HepG2 (cell line): ENCODE results near the gene CNPPD1. TPM values are rescaled to one million over a fixed set of nuclear protein-coding genes. Genes with fewer than 3 reads are reported as not detected.

ENCODE experiments used
- EHMT2 ChIP-seq: fragments of 200-600 bp; sonication (generic); IDR thresholded peaks from 2 replicates; pipeline ENCODE4 v1.7.0; 2017; ENCODE audit warnings: antibody characterized with exemption, low read depth, low read length, borderline replicate concordance
- ETS1 ChIP-seq: sonication (generic); formaldehyde crosslinking; IDR thresholded peaks from 2 replicates; pipeline ENCODE4 v1.4.0; 2020; ENCODE audit warnings: missing genetic modification reagents
- FOXK1 ChIP-seq: sonication (generic); formaldehyde crosslinking; IDR thresholded peaks from 2 replicates; pipeline ENCODE4 v1.4.0; 2020; ENCODE audit warnings: low read depth, missing genetic modification reagents, borderline replicate concordance
- HBP1 ChIP-seq: IDR thresholded peaks from 2 replicates; pipeline ENCODE4 v1.6.1; 2016; ENCODE audit warnings: low read depth, control low read depth
- PHB2 ChIP-seq: fragments of 450-650 bp; IDR thresholded peaks from 2 replicates; pipeline ENCODE4 v1.6.1; 2018; ENCODE audit not compliant: partially characterized antibody
- SATB2 ChIP-seq: sonication (generic); formaldehyde crosslinking; IDR thresholded peaks from 2 replicates; pipeline ENCODE4 v1.5.0; 2020; ENCODE audit warnings: missing genetic modification reagents
- TEAD2 ChIP-seq: sonication (generic); formaldehyde crosslinking; IDR thresholded peaks from 2 replicates; pipeline ENCODE4 v1.9.0; 2021; ENCODE audit warnings: missing genetic modification reagents
- ZMAT3 ChIP-seq: sonication (generic); formaldehyde crosslinking; conservative IDR thresholded peaks from 2 replicates; pipeline ENCODE4 v1.7.0; 2021; ENCODE audit warnings: missing genetic modification reagents
- ZNF12 ChIP-seq: sonication (generic); formaldehyde crosslinking; IDR thresholded peaks from 2 replicates; pipeline ENCODE4 v1.5.0; 2020; ENCODE audit warnings: missing genetic modification reagents
- ZNF230 ChIP-seq: sonication (generic); formaldehyde crosslinking; IDR thresholded peaks from 2 replicates; pipeline ENCODE4 v1.4.0; 2020; ENCODE audit warnings: mild to moderate bottlenecking, missing genetic modification reagents
- ZNF292 ChIP-seq: sonication (generic); formaldehyde crosslinking; IDR thresholded peaks from 2 replicates; pipeline ENCODE4 v1.8.1; 2022; ENCODE audit warnings: mild to moderate bottlenecking, low read depth, missing genetic modification reagents, borderline replicate concordance
- ZNF407 ChIP-seq: sonication (generic); formaldehyde crosslinking; IDR thresholded peaks from one replicate; pipeline ENCODE4 v1.5.1; 2020; ENCODE audit warnings: mild to moderate bottlenecking, missing genetic modification reagents; ENCODE audit errors: not compliant biosample characterization
- ZNF550 ChIP-seq: sonication (generic); formaldehyde crosslinking; IDR thresholded peaks from 2 replicates; pipeline ENCODE4 v1.4.0; 2020; ENCODE audit warnings: mild to moderate bottlenecking, missing genetic modification reagents, borderline replicate concordance
- polyA plus RNA-seq, 8 experiments: library from polyadenylated mRNA; depleted of rRNA in 3 of 8; stranded (reverse) in 7 of 8; unstranded in 1 of 8; fragments of >200 nt; fragmentation: Illumina TruSeq in 4 of 8; extraction: Trizol in 4 of 8; gene quantifications; 2 replicates each; pipeline versions ENCODE4 v1.2.1 to v1.2.3, GENCODE V29; 2011 to 2016; ENCODE audit warnings: low read depth in 4 of 8, missing spikeins in 1 of 8, mixed read lengths in 1 of 8; ENCODE audit not compliant: insufficient read depth in 1 of 8
- total RNA-seq, 5 experiments: library from RNA; depleted of rRNA; stranded (reverse); fragments of >200 nt; fragmentation: Illumina TruSeq; extraction: Trizol; gene quantifications; 2 replicates each; pipeline ENCODE4 v1.2.3, GENCODE V29; 2016; ENCODE audit warnings: low read depth in 1 of 5
- TF ChIP-seq, protein P1 (sequence below): sonication (generic); formaldehyde crosslinking; IDR thresholded peaks from 2 replicates; pipeline ENCODE4 v1.4.0; 2020; ENCODE audit warnings: missing genetic modification reagents

The CNPPD1 gene
- total and polyA plus RNA-seq, 2 of the 13 experiments (the other 11 are each of a cell fraction or from before 2014, with no cell fraction given), result 35.5 to 49.4 TPM

GRCh38 chr2:219176818-219177551 lies at the start of gene CNPPD1 (continued):
- TF ChIP-seq ZNF230 (CRISPR knock-in tag) (peak; percentile 94), ZNF550 (CRISPR knock-in tag) (peak; percentile 77; the same call in 1 of the 2 replicates), FOXK1 (CRISPR knock-in tag) (no peak; the same call in 1 of the 2 replicates), ZNF292 (CRISPR knock-in tag) (no peak), TEAD2 (peak; percentile 80), ZNF12 (CRISPR knock-in tag) (peak; percentile 76), ZMAT3 (peak; percentile 99), SATB2 (CRISPR knock-in tag) (peak; percentile 83), ZNF407 (CRISPR knock-in tag) (peak; percentile 98), EHMT2 (no peak), PHB2 (no peak), HBP1 (peak; percentile 96), ETS1 (CRISPR knock-in tag) (no peak; the same call in 1 of the 2 replicates)
- TF ChIP-seq, protein P1, sequence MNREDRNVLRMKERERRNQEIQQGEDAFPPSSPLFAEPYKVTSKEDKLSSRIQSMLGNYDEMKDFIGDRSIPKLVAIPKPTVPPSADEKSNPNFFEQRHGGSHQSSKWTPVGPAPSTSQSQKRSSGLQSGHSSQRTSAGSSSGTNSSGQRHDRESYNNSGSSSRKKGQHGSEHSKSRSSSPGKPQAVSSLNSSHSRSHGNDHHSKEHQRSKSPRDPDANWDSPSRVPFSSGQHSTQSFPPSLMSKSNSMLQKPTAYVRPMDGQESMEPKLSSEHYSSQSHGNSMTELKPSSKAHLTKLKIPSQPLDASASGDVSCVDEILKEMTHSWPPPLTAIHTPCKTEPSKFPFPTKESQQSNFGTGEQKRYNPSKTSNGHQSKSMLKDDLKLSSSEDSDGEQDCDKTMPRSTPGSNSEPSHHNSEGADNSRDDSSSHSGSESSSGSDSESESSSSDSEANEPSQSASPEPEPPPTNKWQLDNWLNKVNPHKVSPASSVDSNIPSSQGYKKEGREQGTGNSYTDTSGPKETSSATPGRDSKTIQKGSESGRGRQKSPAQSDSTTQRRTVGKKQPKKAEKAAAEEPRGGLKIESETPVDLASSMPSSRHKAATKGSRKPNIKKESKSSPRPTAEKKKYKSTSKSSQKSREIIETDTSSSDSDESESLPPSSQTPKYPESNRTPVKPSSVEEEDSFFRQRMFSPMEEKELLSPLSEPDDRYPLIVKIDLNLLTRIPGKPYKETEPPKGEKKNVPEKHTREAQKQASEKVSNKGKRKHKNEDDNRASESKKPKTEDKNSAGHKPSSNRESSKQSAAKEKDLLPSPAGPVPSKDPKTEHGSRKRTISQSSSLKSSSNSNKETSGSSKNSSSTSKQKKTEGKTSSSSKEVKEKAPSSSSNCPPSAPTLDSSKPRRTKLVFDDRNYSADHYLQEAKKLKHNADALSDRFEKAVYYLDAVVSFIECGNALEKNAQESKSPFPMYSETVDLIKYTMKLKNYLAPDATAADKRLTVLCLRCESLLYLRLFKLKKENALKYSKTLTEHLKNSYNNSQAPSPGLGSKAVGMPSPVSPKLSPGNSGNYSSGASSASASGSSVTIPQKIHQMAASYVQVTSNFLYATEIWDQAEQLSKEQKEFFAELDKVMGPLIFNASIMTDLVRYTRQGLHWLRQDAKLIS (CRISPR knock-in tag), result 0 out of 2 replicates have a peak, but pooled peaks have one; percentile 48
